OCI-LY7 (cell line): ENCODE data around the gene LRRC37A2.
"Not testable (repeated sequence)": the region's sequence is repeated elsewhere in the genome, so short reads cannot be mapped to it uniquely, and the experiment has no call there.

ENCODE experiments used
- EZH2phosphoT487 ChIP-seq: fragments of 200-600 bp; sonication (generic); IDR thresholded peaks from 2 replicates; pipeline ENCODE4 v1.6.1; 2018; ENCODE audit warnings: low read depth, borderline replicate concordance, mild to moderate bottlenecking, mixed run types, antibody characterized with exemption, low read length, moderate library complexity, mixed read lengths
- TF ChIP-seq, protein P1 (sequence below): fragments of 200-600 bp; sonication (generic); conservative IDR thresholded peaks from 2 replicates; pipeline ENCODE4 v1.5.1; 2014; ENCODE audit warnings: mild to moderate bottlenecking, antibody characterized with exemption, low read length, moderate library complexity, mixed read lengths

DNA sequence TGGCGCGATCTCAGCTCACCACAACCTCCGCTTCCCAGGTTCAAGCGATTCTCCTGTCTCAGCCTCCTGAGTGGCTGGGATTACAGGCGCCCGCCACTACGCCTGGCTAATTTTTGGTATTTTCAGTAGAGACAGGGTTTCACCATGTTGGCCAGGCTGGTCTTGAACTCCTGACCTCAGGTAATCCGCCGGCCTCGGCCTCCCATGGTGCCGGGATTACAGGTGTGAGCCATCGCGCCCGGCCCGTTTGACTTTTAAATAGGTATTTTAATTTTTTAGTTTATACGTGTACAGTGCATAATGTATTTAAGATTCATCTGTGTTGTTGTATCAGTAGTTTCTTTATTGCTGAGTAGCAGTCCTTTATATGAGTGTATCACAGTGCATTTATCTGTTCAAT lies 20.2 kb upstream of the LRRC37A2 start:
- TF ChIP-seq, protein P1, sequence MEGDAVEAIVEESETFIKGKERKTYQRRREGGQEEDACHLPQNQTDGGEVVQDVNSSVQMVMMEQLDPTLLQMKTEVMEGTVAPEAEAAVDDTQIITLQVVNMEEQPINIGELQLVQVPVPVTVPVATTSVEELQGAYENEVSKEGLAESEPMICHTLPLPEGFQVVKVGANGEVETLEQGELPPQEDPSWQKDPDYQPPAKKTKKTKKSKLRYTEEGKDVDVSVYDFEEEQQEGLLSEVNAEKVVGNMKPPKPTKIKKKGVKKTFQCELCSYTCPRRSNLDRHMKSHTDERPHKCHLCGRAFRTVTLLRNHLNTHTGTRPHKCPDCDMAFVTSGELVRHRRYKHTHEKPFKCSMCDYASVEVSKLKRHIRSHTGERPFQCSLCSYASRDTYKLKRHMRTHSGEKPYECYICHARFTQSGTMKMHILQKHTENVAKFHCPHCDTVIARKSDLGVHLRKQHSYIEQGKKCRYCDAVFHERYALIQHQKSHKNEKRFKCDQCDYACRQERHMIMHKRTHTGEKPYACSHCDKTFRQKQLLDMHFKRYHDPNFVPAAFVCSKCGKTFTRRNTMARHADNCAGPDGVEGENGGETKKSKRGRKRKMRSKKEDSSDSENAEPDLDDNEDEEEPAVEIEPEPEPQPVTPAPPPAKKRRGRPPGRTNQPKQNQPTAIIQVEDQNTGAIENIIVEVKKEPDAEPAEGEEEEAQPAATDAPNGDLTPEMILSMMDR = not testable (repeated sequence)
- not testable (repeated sequence) for TF ChIP-seq EZH2phosphoT487
